GM21360 (cell line): Measurements from ENCODE around the gene SETX.

Experiments used
- ATAC-seq: cut with Tn5 transposase; IDR thresholded peaks from one replicate; pipeline ENCODE4 v1.9.1; 2021; ENCODE audit warnings: mild to moderate bottlenecking, moderate library complexity; ENCODE audit not compliant: unreplicated experiment

The SETX gene

GRCh38 chr9:132241840-132242620 is 112.8 kb downstream of the SETX start:
- ATAC-seq = no peak

GRCh38 chr9:132241483-132241839 is 113.3 kb downstream of the SETX start:
- ATAC-seq = peak; percentile 4

GRCh38 chr9:132240841-132241482 is 113.8 kb downstream of the SETX start:
- peak; percentile 71 for ATAC-seq

- ATAC-seq = no peak
Measured at GRCh38 chr9:132239999-132240840, 114.6 kb downstream of the SETX start.

DNA sequence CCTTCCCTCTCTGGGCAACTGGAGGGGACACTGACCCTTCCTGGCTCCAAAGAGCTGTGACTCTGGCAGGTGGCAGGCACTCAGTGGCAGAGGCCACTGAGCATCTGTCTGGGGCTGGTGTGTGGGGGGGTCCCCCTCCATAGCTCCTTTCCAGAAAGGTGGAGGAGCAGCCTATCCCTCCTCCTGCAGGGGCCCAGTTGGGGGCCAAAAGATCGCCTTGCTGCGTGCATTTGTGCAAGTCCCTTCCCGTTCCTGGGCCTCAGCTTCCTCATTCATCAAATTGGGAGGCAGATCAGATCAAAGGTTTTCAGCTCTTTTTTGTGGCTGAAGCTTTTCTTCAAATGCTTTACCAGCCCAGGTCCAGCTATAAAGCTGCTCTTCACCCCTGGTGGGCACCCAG is 115.3 kb downstream of the SETX start:
- ATAC-seq = no peak

DNA sequence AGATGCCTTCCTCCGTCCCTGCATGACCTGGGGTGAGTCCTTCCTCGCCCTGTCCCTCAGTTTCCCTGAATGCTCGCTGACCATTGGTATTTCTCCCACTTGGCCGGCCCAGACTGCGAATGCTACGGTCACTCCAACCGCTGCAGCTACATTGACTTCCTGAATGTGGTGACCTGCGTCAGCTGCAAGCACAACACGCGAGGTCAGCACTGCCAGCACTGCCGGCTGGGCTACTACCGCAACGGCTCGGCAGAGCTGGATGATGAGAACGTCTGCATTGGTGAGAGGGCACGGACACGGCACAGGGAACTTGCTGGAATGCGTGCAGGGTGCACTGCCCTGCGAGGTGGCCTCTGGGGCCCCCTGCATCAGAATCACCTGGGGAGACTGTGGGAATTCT is 115.8 kb downstream of the SETX start:
- ATAC-seq = no peak

DNA sequence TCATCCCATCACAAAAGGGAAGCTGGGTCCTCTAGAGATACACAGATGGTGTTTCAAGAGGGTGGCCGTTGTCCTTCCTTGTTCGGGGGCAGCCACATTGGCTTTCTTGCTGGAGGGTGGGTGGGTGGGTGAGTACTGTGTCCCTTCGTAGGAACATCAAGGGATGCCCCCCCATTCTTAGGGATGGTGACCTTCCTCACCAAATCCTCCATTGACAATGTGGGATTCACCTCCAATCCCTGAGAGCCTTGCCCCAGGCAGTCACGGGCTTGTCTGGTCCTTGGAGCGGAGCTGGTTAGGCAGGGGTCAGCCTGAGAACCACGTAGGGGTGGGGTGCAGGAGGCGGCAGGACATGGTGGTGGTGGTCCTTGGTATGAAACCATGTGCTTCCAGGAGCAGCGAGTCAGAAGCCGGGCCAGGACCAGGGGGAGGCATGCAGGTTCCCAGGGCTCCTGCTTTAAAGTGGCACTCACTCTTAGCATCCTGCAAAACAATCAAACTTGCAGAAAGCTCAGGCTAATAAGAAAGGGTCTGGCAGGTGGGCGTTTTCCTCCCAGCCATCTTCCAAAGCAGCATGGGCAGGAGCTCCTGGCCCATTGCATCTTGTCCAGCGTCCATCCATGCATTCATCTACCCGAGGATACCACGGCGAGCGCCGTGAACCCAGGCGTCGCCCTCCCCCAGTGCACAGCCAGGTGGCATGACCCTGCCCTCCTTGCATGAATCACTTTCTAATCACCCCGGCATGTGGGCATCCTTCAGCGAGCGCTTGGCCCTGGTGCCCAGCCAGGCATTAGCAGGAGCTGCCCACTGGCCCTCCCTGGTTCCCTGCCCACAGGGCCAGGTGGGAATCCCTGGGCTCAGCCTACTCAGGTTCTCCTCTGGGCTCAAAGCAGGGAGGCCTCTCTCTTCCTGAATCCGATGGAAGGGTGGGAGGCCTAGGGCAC is 116.5 kb downstream of the SETX start:
- no peak for ATAC-seq

- no peak for ATAC-seq
Measured at GRCh38 chr9:132237481-132237880, 117.3 kb downstream of the SETX start.

GRCh38 chr9:132236662-132237311 is 118.0 kb downstream of the SETX start:
- ATAC-seq = no peak

GRCh38 chr9:132235894-132236661 is 118.7 kb downstream of the SETX start:
- ATAC-seq = no peak

GRCh38 chr9:132235125-132235524 is 119.7 kb downstream of the SETX start:
- no peak for ATAC-seq

DNA sequence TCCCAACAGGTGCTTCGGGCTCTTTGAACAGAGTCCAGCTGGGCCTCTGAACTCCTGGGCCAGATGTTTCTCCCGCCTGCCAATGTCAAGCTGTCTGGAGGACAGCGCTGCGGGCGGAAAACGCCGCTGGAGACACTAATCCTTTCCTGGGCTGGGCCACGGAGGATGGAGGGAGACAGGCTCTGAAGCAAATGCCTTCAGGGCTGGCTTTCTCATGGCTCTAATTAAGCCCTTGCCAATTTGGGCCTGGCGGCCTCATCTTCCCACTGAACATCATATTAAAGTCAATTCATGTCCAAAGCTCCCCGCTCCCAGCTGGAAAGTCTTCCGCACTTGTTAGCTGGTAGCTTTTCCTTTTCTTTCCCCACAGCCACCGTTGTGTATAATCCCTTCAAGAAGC is 120.3 kb downstream of the SETX start:
- ATAC-seq = no peak

DNA sequence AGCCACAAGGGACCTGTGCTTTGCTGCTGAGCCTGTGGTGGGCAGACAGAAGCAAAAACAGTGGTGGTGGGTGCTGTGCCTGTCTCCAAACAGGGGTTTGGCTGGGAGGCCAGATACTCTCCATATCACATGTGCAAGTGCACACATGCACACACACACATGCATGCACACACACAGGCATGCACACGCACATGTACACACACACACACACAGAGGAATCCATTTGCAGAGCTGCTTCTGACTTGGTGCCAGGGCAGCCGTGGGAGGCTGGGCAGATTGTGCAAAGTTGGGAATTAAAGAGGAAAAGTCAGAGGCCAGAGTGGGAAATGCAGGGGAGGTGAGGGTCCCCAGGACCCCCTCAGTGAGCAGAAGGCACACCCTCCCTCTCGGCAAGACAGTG is 121.6 kb downstream of the SETX start:
- ATAC-seq = no peak

- no peak for ATAC-seq
Measured at GRCh38 chr9:132232522-132232921, 122.3 kb downstream of the SETX start.

DNA sequence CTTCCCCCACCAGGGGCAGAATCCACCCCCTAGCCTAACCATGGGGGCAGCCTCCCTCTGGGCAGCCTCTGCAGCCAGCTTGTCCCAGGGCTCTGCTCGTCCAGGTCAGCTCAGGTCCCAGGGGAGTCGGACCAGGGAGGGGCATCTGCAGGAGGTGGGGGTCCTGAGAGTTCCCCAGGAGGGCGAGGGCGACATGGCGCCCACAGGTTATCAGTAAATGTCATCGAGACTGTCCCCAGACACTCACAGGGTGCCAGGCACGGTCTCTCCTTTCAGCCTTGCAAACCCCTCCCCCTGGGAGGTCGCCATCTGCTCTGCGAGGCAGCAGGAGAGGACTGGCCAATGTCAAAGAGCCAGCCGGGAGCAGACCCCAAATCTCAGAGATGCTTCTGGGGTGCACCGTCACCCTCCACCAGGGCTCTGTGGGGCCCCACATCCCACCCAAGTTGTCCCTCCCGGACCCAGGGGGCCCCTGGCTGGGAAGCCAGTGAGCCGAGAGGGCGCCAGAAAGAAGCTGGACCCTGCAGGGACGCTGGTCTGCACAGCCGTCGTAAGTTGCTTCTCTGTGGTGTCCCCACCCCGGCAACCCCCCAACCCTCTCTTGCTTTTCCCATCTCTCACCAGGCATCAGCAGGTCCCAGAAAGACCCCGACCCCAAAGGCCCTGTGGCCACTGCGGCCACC is 123.6 kb downstream of the SETX start:
- no peak for ATAC-seq

DNA sequence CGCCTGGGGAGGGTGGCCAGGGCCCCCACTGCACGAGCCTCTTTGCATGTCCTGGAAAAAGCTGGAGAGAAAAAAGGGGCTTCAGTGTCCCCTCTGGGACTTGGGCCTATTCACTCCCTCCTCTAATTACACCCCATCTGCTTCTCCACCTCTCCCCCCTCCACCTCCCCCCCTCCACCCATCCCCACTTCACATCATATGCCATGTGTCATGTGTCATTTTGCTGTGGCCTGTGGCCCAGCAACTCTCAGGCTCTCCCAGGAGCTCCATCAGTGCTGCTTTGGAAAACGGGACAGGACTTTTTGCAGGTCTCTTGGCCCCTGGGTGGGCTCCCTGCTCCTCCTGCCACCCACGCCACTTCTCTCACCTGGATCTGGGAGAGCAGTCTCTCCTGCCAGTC is 124.2 kb downstream of the SETX start:
- ATAC-seq = no peak

DNA sequence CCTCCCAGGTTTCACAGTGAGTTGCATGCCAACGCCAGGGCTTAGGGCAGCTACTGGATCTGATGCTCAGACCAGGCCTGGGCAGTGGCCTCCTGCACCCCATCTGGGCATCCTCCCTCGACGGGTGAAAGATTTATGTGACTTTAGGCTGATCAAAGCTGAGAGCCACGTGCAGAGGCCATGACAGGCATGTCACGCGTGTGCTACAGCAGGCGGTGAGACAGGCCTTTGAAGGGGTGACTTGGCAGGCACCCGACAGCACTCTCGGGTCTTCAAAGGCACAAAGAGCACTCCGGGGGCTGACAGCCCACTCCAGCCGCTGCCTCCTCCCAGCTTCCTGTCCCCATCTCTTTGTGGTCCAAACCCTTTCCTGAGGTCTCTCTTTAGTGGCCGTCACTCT is 126.7 kb downstream of the SETX start:
- no peak for ATAC-seq

- no peak for ATAC-seq
Measured at GRCh38 chr9:132226571-132227430, 128.0 kb downstream of the SETX start.
